HG03108 (cell line): ENCODE results near the gene TRMT1.

ENCODE experiments used
- ATAC-seq: cut with Tn5 transposase; IDR thresholded peaks from one replicate; pipeline ENCODE4 v1.9.1; 2021; ENCODE audit warnings: moderate library complexity; ENCODE audit not compliant: unreplicated experiment

Gene TRMT1

GRCh38 chr19:13057147-13057572 is 59.4 kb downstream of the TRMT1 start:
- ATAC-seq = no peak

DNA sequence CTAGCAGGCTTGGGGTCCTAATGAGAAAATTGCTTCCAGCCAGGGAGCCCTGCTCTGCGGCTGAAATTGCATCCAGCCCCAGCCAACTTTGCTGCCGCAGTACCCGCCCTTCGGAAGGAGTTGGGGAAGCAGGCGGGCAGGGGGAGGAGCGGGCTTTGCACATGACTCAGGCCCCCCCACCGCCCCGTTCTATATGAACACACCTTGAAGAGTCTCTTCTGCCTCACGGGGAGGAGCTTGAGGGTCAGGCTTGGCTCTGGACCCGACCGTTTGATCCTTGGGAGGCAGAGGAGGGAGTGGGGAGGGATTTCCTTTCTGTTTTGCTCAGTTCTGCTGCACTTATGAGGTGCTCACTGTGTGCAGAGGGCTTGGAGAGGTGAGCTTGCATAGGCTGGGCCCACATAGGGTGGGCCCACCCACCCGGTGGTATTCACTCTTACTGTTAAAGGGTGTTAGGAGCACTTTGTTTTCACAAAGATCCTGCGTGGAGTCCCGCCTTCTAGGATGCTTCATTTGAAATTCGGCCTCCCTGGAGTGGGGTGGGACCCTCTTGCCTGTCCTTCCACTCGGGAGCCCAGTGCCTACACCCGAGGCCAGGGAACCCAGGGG is 60.4 kb downstream of the TRMT1 start:
- ATAC-seq = no peak

DNA sequence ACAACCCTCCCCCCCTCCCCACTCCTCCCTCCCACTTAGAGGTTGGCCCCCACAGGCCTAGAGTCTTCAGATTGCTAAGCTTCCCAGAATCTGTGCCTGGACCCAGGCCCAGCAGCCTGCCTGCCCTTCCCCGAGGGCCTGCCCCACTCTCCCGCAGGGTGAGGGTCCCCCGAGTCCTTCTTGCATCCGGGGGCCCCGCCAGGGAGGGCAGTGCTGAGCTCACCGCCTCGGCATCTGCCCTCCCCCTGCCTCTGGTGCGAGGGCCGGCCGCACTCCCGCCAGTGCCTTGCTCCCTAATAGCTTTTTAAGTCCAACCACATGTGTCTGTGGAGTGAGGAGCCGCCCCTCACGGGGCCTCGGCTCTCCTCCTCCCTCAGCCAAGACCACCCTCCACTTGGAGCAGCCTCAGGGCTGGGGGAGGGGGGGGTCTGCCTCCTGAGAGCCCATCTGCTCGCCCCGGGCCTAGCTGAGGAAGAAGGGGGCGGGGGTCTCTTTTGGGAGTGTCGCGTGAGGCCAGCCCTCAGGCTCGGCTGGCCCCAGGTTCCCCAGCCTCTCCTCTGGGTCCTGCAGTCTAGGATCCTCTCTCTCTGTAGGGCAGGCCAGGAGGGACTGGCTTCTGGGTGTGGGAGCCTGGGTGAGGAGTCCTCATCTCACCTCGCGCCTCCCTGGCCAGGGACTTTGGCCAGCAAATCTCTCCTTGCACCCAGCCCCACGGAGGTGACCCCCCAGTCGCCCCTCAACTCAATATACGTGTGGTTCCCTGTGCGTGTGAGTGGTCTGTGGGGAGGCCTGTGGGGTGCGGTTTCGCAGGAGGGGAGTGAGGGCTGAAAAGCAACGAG is 61.1 kb downstream of the TRMT1 start:
- ATAC-seq = no peak
